Esophagus squamous epithelium (tissue), 4 donors: ENCODE measurements around the gene LRP1B.

Source experiments
- CTCF ChIP-seq, 6 experiments: fragments of 450-650 bp in 4 of 6; fragments of 200-600 bp in 2 of 6; sonication (generic) in 2 of 6; IDR thresholded peaks; one replicate each; pipeline ENCODE4 v1.5.1; 2016 to 2019; ENCODE audit warnings: antibody characterized with exemption in 6 of 6, mild to moderate bottlenecking in 4 of 6, moderate library complexity in 4 of 6
- POLR2A ChIP-seq, 4 donors: fragments of 450-650 bp; IDR thresholded peaks; one replicate each; pipeline ENCODE4 v1.6.1; 2017; ENCODE audit warnings: antibody characterized with exemption in 4 of 4, mild to moderate bottlenecking in 4 of 4, moderate library complexity in 3 of 4

GRCh38 chr2:140508756-140509155 is 1622.1 kb downstream of the LRP1B start:
- no peak for TF ChIP-seq CTCF (IDR thresholded peaks at IDR 0.05)
- no peak for TF ChIP-seq POLR2A (IDR thresholded peaks at IDR 0.05)
